Nephron progenitor cell (in vitro differentiated cells): Measurements from ENCODE around the gene GCHFR.

Source experiments
- DNase-seq: peaks from one replicate; pipeline ENCODE4 v3.0.0; 2021
- H3K27ac Mint-ChIP-seq: 2 replicates; pipeline ENCODE4 v1.8.0; 2021; ENCODE audit warnings: mild to moderate bottlenecking, moderate library complexity, mixed read lengths
- H3K27me3 Mint-ChIP-seq: 2 replicates; pipeline ENCODE4 v1.8.0; 2021; ENCODE audit warnings: mild to moderate bottlenecking, low read depth, mixed read lengths; ENCODE audit not compliant: poor library complexity
- H3K36me3 Mint-ChIP-seq: 2 replicates; pipeline ENCODE4 v1.8.0; 2021; ENCODE audit warnings: low read depth, mixed read lengths
- H3K4me1 Mint-ChIP-seq: 2 replicates; pipeline ENCODE4 v1.8.0; 2021; ENCODE audit warnings: mixed read lengths
- H3K4me3 Mint-ChIP-seq: 2 replicates; pipeline ENCODE4 v1.8.0; 2021; ENCODE audit warnings: mild to moderate bottlenecking, moderate library complexity, mixed read lengths
- H3K9me3 Mint-ChIP-seq: 2 replicates; pipeline ENCODE4 v1.8.0; 2021; ENCODE audit warnings: mild to moderate bottlenecking, moderate library complexity, mixed read lengths
- TF ChIP-seq, protein P1 (sequence below): fragments of 200-600 bp; sonication (generic); IDR thresholded peaks from 2 replicates; pipeline ENCODE4 v1.5.0; 2021; ENCODE audit warnings: antibody characterized with exemption

The GCHFR gene

DNA sequence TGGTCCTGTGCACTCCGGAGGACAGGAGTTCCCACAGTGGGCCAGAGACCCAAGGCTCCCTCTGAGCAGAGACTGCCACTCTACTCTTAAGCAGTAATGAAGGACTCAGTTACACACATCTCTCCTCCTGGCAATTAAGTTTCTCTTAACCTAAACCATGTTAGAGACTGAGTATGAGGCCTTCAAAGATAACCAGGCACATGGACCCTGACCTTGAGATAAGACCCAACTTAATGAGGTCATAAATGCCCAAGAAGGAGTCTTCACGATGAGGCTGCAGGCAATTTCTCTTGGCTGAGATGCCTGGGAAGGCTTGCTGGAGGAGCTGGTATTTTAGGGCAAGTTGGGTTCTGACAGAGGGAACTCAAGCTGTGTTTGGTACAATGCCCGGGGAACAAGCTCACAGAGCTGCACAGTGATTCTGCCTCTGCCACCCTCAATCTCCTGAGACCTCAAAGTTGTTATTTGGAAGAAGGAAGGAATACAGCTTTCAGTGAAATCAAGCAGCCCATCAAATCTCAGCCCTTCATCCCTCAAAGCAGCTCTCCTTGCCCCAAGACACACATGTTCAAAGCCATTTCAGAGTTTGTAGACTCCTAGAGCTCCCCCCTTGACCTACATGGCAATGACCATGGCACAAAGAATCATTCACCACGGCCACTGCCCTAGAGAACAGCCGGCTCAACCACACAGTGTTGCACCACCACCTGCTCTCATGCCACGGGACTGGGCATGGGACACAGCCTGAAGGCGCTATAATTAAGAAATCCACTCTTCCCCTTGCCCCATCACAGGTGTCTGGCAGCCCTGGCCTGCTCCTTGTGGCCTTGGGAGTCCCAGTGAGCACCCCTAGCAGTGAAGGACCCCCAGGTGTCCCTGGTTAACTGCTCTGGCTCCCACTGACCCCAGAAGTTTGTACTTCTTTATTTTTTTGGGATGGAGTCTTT lies 15.9 kb upstream of the GCHFR start:
- Mint-ChIP-seq H3K27me3 (no peaks in the 10 kb centered on the region), H3K27ac (peak overlapping the region; percentile 61), H3K4me3 (no peak overlapping the region), H3K9me3 (no peaks in the 10 kb centered on the region), H3K36me3 (peaks cover 19% of the 10 kb centered on the region), H3K4me1 (peaks cover 19% of the 10 kb centered on the region)
- no peak for DNase-seq
- TF ChIP-seq, protein P1, sequence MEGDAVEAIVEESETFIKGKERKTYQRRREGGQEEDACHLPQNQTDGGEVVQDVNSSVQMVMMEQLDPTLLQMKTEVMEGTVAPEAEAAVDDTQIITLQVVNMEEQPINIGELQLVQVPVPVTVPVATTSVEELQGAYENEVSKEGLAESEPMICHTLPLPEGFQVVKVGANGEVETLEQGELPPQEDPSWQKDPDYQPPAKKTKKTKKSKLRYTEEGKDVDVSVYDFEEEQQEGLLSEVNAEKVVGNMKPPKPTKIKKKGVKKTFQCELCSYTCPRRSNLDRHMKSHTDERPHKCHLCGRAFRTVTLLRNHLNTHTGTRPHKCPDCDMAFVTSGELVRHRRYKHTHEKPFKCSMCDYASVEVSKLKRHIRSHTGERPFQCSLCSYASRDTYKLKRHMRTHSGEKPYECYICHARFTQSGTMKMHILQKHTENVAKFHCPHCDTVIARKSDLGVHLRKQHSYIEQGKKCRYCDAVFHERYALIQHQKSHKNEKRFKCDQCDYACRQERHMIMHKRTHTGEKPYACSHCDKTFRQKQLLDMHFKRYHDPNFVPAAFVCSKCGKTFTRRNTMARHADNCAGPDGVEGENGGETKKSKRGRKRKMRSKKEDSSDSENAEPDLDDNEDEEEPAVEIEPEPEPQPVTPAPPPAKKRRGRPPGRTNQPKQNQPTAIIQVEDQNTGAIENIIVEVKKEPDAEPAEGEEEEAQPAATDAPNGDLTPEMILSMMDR, result no peak

DNA sequence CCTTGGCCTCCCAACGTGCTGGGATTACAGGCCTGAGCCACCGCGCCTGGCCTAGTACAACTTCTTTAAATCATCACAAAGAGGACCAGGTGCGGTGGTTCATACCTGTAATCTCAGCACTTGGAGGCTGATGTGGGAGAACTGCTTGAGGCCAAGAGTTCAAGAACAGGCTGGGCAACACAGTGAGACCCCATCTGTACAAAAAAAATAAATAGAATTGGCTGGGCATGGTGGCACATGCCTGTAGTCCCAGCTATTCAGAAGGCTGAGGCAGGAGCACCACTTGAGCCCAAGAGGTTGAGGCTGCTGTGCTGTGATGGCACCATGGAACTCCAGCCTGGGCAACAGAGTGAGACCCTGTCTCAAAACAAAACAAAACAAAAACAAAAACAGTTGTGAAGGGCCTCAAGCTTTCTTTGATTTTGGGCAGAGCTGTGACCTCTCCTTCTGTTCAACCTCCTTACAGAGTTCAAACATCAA lies 14.7 kb upstream of the GCHFR start:
- TF ChIP-seq, protein P1, result no peak
- peaks cover 28% of the 10 kb centered on the region for H3K4me1 Mint-ChIP-seq
- H3K9me3 Mint-ChIP-seq, result no peaks in the 10 kb centered on the region
- no peak for DNase-seq
- no peaks in the 10 kb centered on the region for H3K27me3 Mint-ChIP-seq
- peaks cover 19% of the 10 kb centered on the region for H3K36me3 Mint-ChIP-seq
- H3K27ac Mint-ChIP-seq, result no peak overlapping the region
- H3K4me3 Mint-ChIP-seq, result no peak overlapping the region

DNA sequence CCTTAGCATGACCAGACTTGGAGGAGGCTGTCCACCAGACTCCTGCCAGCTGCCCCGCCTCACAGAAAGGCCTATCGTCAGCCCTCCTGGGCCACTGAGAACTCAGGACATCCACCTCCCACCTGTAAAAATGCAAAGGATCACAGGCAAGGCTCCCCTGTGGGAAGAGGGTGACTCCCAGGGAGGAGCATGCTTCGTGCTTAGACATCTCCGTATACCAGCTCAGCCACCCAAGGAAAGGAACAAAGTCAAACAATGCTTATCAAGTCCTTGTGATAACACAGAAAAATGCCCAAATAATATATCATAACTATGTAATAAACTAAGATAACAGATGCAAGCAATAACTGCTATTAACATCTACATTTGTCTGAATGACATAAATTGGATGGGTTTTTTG lies 13.0 kb upstream of the GCHFR start:
- Mint-ChIP-seq H3K27me3 (no peaks in the 10 kb centered on the region), H3K4me1 (peaks cover 32% of the 10 kb centered on the region), H3K36me3 (peaks cover 10% of the 10 kb centered on the region), H3K9me3 (no peaks in the 10 kb centered on the region), H3K4me3 (no peak overlapping the region), H3K27ac (no peak overlapping the region)
- TF ChIP-seq, protein P1, result no peak
- DNase-seq, result no peak

DNA sequence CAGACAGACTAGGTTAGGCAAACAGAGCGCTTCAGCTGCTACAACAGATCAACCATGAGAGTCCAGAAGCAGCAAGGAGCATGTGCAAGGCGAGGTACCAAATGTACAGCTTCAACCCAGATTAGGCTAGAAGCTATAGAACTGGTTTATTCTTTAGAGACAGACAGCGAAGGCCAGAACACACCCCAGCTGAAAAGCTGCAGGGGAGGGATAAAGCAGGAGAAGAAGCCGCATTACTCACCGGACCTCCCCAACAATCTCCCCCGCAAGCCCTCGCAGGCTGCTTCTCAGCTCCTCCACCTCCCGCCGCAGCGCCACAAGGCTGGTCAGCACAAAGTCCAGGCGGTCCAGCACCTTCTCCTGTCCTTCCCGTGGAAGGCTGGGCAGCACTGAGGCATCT lies 12.1 kb upstream of the GCHFR start:
- H3K4me1 Mint-ChIP-seq, result peaks cover 39% of the 10 kb centered on the region
- TF ChIP-seq, protein P1, result no peak
- H3K9me3 Mint-ChIP-seq, result no peaks in the 10 kb centered on the region
- H3K36me3 Mint-ChIP-seq, result peaks cover 10% of the 10 kb centered on the region
- no peak for DNase-seq
- H3K27ac Mint-ChIP-seq, result no peak overlapping the region
- H3K4me3 Mint-ChIP-seq, result no peak overlapping the region
- no peaks in the 10 kb centered on the region for H3K27me3 Mint-ChIP-seq

DNA sequence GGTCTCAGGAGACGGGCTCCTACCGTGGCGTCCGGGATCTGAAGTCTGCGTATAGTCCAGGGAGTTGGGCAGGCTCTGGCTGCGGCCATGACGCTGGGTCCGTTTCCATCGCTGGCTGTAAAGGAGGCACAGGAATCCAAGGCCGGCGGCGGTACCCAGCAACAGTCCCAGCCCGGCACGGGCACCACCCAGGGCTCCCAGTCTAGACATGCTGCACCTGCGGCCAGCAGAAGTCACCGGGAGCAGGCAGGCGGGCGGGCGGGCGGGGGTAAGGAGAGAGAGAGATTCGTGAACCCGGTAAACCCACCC lies 9.3 kb upstream of the GCHFR start:
- H3K36me3 Mint-ChIP-seq, result peaks cover 8% of the 10 kb centered on the region
- H3K27ac Mint-ChIP-seq, result no peak overlapping the region
- peaks cover 43% of the 10 kb centered on the region for H3K4me1 Mint-ChIP-seq
- H3K27me3 Mint-ChIP-seq, result no peaks in the 10 kb centered on the region
- TF ChIP-seq, protein P1, result no peak
- peak; percentile 46 for DNase-seq
- no peaks in the 10 kb centered on the region for H3K9me3 Mint-ChIP-seq
- peak overlapping the region; percentile 97 for H3K4me3 Mint-ChIP-seq
